Measurements from ENCODE around the gene SKA2.
"Not testable (repeated sequence)": the region's sequence is repeated elsewhere in the genome, so short reads cannot be mapped to it uniquely, and the experiment has no call there.

The SKA2 gene

GRCh38 chr17:59151591-59151990 lies 3.4 kb downstream of the SKA2 start:
- no peak for DNase-seq (ENCODE audit: low spot score)

- no peak for DNase-seq (ENCODE audit: low spot score)
Observed at GRCh38 chr17:59151006-59151405, 4.0 kb downstream of the SKA2 start.

- DNase-seq (ENCODE audit: low spot score), result no peak
Observed at GRCh38 chr17:59149841-59150511, 5.0 kb downstream of the SKA2 start.

GRCh38 chr17:59149051-59149450 lies 5.9 kb downstream of the SKA2 start:
- DNase-seq (ENCODE audit: low spot score), result no peak

- DNase-seq (ENCODE audit: low spot score), result no peak
Observed at GRCh38 chr17:59145571-59146096, 9.4 kb downstream of the SKA2 start.

- no peak for DNase-seq (ENCODE audit: low spot score)
Observed at GRCh38 chr17:59141860-59142259, 13.1 kb downstream of the SKA2 start.

DNA sequence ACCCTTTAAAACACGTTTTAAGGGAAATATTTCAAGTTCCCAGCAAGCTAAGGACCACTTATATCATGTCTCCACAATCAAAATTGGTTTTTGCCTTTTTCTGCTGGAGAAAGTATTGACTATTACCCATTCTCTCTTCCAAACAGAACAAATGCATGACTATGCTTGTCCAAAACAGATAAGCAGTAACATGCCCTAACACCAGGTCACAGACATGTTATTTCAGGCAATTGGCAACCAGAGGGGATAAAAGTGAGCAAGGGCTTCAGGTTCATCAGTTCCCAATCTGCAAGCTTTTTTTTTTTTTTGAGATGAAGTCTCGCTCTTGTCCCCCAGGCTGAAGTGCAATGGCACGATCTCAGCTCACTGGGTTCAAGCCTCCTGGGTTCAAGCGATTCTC lies 15.0 kb downstream of the SKA2 start:
- DNase-seq (ENCODE audit: low spot score), result no peak

- DNase-seq (ENCODE audit: low spot score), result not testable (repeated sequence)
Observed at GRCh38 chr17:59138339-59138738, 16.6 kb downstream of the SKA2 start.

GRCh38 chr17:59131131-59131530 lies 23.9 kb downstream of the SKA2 start:
- DNase-seq (ENCODE audit: low spot score), result no peak

DNA sequence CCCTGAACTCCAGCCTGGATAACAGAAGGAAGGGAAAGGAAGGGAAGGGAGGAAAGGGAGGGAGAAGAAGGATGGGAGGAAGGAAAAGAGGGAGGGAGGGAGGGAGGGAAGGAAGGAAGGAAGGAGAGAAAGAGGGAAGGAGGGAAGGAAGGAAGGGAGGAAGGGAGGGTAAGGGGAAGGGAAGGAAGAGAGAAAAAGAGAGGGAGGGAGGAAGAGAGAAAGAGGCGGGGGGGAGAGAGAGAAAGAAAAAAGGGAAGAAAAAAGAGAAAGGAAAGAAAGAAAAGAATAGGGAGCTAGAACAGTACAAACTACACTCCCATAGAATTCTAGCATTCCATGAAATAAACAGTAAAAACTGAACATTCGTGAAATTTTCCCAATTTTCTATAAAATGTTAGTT lies 25.2 kb downstream of the SKA2 start:
- no peak for DNase-seq (ENCODE audit: low spot score)

- no peak for DNase-seq (ENCODE audit: low spot score)
Observed at GRCh38 chr17:59126809-59127417, 28.1 kb downstream of the SKA2 start.

- no peak for DNase-seq (ENCODE audit: low spot score)
Observed at GRCh38 chr17:59124665-59125064, 30.3 kb downstream of the SKA2 start.

DNA sequence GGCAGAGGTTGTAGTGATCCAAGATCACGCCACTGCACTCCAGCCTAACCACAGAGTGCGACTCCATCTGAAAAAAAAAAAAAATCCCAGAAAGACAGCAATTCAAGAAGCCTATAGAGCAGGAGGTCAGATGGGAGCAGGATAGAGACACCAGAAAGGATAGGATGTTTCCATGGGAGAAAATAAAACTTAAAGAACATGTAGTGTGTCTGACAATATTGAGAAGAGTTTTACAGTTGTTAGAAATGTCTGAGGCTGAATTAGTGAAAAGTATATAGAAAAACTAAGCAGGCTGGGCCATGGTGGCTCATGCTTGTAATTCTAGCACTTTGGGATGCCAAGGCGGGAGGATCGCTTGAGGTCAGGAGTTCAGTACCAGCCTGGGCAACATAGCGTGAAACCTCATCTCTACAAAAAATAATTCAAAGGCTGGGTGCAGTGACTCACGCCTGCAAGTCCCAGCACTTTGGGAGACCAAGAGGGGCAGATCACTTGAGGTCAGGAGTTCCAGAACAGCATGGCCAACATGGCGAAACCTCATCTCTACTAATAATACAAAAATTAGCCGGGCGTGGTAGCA lies 33.0 kb downstream of the SKA2 start:
- no peak for DNase-seq (ENCODE audit: low spot score)

GRCh38 chr17:59115474-59115873 lies 39.5 kb downstream of the SKA2 start:
- DNase-seq (ENCODE audit: low spot score), result no peak

DNA sequence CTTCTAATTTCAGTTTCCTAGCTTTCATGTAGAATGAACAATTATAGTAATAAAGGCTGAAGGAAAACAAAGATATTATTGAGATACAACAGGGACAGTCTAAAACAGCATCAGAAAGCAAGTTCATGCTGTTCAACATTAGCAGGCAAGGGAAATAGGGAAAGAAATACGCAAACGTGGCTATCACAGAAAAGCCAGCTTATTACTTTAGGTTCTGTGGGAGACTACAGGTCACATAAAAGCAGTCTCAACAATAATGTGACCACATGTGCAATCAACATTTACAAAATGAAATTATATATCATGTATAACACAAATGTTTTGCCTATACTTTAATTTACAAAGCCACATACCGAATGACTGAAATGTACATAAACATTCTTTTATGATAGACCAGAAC lies 43.4 kb downstream of the SKA2 start:
- no peak for DNase-seq (ENCODE audit: low spot score)

DNA sequence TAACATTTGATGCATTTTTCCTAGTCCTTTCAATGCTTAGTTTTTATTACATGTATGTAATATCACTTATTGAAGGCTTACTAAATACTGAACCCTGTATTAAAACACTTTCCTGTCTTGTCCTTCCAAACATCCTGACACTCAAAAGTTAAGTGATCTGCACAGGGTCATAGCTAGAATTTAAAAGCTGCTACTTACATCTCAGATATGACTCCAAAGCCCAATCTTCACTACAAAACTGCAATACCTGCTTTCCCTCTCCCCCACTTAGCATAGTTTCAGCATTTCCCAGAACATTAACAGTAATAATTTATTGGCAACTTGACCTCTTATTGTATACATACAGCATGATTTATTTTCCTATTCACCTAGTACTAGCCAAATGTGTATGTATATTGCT lies 44.0 kb downstream of the SKA2 start:
- DNase-seq (ENCODE audit: low spot score), result no peak

DNA sequence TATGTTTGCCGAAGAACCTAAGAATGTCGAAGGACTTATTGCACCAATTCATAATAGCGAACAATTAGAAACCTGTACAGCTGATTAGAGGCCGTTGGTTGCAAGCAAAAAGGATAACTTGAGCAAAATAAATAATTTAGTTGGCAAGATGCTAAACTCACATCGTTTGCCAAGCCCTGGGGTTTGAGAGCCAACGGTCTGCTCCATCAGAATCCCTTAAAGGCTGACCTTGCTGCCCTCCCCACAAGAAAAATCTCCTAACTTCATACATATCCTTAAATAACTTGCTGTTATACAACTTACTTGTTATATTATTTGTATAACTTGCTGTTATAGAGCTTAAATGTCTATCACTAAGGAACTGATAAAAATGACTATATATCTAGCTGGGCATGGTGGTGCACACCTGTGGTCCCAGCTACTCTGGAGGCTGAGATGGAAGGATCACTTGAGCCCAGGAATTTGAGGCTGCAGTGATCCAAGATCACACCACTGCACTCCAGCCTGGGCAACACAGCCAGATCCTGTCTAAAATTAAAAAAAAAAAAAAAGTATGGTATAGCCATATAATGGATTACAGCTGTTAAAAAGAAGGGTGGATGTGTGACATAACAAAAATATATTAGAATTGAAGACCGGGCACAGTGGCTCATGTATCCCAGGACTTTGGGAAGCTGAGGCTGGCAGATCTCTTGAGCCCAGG lies 46.4 kb downstream of the SKA2 start:
- DNase-seq (ENCODE audit: low spot score), result no peak

DNA sequence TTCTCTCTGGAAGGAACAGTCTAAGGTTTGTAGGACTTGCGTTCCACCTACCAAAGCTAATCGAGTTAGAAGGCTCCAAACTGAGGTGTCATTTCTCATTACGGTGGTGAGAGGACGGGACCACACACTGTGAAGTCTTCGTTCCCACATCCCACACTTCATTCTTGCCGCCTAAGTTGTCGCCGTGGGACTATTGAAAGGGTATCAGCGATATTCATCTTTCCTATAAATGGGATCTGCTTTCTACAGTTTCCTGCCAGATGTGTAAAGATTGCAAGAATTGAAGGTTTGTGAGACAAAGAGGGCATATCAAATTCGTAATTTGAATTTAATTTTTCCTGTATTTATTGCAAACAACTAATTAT lies 47.7 kb downstream of the SKA2 start:
- DNase-seq (ENCODE audit: low spot score), result no peak

DNA sequence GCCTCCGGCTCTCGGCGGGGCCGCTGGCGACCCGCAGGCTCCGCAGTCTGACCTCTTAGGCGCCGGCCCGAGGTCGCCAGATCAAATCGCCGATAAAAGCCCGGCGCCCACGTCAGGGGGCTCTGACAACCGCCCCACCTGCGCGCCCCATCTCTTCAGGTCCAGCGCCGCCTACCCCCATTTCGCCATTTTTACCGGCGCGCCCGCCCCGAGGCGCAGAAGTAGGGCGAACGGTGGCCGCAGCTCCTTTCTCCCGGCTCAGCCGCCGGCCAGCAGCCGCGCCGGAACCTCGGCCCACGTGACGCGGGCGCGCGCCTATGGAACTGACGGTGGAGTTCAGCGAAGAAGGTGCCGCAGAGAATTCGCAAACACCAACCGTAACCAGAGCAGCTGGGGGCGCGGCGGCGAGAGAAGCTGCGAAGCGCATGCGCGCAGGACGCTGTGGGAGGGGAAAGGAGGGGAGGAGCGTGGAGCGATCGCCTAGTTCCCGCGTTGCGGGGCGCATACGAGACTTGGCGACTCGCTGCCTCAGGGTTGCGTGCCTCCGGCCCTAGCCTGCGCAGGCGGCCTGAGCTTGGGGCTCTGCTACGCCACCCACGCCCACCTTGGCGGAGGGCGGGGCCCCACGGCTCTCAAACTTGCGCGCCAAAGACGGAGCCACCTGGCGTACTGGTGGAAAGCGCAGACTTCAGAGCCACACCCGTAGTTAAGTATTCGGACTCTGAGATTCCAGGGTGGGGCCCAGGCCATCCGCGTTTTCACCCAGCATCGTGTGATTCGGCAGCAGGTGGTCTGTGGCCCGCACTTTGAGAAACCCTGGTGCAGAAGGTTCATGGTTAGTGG lies 48.3 kb downstream of the SKA2 start, which contains the start of gene TRIM37:
TRIM37 (minus strand) TSS at position 418 of the 843 bp plus-strand sequence. CDS start 419 bp downstream, outside the sequence.
- peak; percentile 99 for DNase-seq (ENCODE audit: low spot score)

GRCh38 chr17:59105852-59106462 lies 49.0 kb downstream of the SKA2 start:
- DNase-seq (ENCODE audit: low spot score), result peak; percentile 65

DNA sequence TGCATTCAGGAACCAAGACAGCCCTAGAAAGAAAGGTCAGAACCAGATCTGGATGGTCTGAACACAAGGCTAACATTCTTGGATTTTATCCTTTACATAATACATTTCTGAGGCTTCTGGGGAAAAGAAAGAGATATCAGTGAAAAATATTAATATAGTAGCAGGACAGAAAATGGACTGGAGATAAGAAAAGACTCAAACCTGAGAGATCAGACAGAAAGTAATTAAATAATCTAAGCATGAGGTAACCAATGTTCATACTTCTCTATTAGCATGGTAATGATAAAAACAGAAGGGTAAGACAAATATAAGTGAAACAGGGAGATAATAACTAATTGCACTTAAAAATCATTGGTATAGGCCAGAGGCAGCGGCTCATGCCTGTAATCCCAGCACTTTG lies 53.8 kb downstream of the SKA2 start:
- DNase-seq (ENCODE audit: low spot score), result no peak

All from LoVo (cell line).